Heart left ventricle (tissue), 13 donors: ENCODE results near the gene LPP.

ENCODE experiments used
- POLR2A ChIP-seq, 2 donors: fragments of 450-650 bp; IDR thresholded peaks; one replicate each; pipeline ENCODE4 v1.6.1; 2017; ENCODE audit warnings: antibody characterized with exemption in 2 of 2, mild to moderate bottlenecking in 2 of 2, moderate library complexity in 2 of 2
- TF ChIP-seq, protein P1 (sequence below), 12 donors: fragments of 200-600 bp; sonication (generic) in 4 of 12; IDR thresholded peaks; one replicate each; pipeline versions ENCODE4 v1.5.0 to v1.8.0; 2018 to 2022; ENCODE audit warnings: antibody characterized with exemption in 12 of 12, mild to moderate bottlenecking in 5 of 12
- donor health status: ischemic (EF 13 %, LVEDD 7.1; RV severe dilation, severe dysfunction).
- donor health status: DM: no; HTN: yes; CAD: no.
- donor health status: DM: no; HTN: no; CAD: no.
- donor health status: ischemic (EF 25% LVEDD 6.9; RV normal size, moderate dysfunction).
- donor health status: ischemic (EF 25% LVEDD 5.7; RV mildly dilated, moderate dysfunction).
- donor health status: ischemic (EF 35%, LVEDD 5.7; RV mildly dilated, moderate dysfunction).
- donor health status: nonischemic (EF 11% LVEDD 7.7; RV severe dilation, severe dysfunction).
- donor health status: DM: yes; HTN: yes; CAD: no.
- donor health status: PGD.
- donor health status: ischemic (EF 29% LVEDD 5.4; RV normal size, mild dysfunction).
- donor health status: nonischemic (EF 23%, LVEDD 6.1; RV moderate dilation, normal function).

DNA sequence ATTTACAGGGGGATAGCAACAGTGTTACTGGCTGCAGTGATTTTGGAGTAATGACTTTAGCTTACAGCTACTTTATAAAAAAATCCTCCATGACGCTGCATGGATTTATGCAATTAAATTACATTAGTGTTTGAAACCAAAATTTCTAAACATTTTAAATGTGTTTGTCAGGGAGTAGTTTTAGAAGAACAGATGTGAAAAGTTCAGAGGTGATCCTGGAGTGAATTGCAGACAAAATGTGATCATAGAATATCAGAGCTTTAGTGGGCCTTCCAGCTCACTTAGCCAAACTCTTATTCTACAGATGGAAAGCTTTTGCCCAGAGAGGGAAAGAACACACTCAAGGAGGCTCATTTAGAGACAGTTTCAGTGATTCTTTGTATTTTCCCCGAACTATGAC is 376.3 kb downstream of the LPP start:
- no peak for TF ChIP-seq POLR2A (IDR thresholded peaks at IDR 0.05)
- TF ChIP-seq, protein P1, sequence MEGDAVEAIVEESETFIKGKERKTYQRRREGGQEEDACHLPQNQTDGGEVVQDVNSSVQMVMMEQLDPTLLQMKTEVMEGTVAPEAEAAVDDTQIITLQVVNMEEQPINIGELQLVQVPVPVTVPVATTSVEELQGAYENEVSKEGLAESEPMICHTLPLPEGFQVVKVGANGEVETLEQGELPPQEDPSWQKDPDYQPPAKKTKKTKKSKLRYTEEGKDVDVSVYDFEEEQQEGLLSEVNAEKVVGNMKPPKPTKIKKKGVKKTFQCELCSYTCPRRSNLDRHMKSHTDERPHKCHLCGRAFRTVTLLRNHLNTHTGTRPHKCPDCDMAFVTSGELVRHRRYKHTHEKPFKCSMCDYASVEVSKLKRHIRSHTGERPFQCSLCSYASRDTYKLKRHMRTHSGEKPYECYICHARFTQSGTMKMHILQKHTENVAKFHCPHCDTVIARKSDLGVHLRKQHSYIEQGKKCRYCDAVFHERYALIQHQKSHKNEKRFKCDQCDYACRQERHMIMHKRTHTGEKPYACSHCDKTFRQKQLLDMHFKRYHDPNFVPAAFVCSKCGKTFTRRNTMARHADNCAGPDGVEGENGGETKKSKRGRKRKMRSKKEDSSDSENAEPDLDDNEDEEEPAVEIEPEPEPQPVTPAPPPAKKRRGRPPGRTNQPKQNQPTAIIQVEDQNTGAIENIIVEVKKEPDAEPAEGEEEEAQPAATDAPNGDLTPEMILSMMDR (IDR thresholded peaks at IDR 0.05) = no peak
